Activated CD8-positive, alpha-beta memory T cell treated with anti-CD3 and anti-CD28 coated beads, Interleukin-2, amount 50 U/mL, for 4 hours (primary cell): ENCODE measurements around the gene NLRP10.
A peak's percentile ranks its signal among the peaks of the same experiment; 100 is the strongest.
"Not testable (repeated sequence)": the region's sequence is repeated elsewhere in the genome, so short reads cannot be mapped to it uniquely, and the experiment has no call there.

Experiments
- DNase-seq: peaks from one replicate; pipeline ENCODE4 v3.0.0-alpha.2; 2020

The NLRP10 gene

GRCh38 chr11:7965386-7965785 lies at the start of gene NLRP10:
TSS of gene NLRP10 (minus strand) at chr11:7965447. CDS start at chr11:7963495, 1,952 bp downstream.
- DNase-seq: no peak

- DNase-seq: no peak
Measured at GRCh38 chr11:8013833-8014232, 48.6 kb upstream of the NLRP10 start.

- DNase-seq: no peak
Measured at GRCh38 chr11:8011981-8012444, 46.8 kb upstream of the NLRP10 start.

GRCh38 chr11:8011371-8011770 lies 46.1 kb upstream of the NLRP10 start:
- no peak for DNase-seq

- DNase-seq: no peak
Measured at GRCh38 chr11:8009856-8010255, 44.6 kb upstream of the NLRP10 start.

- no peak for DNase-seq
Measured at GRCh38 chr11:8008212-8008611, 43.0 kb upstream of the NLRP10 start.

GRCh38 chr11:8006349-8006977 lies 41.2 kb upstream of the NLRP10 start:
- DNase-seq: peak; percentile 37

GRCh38 chr11:8005556-8005955 lies 40.3 kb upstream of the NLRP10 start:
- no peak for DNase-seq

GRCh38 chr11:8004008-8004407 lies 38.8 kb upstream of the NLRP10 start:
- no peak for DNase-seq

GRCh38 chr11:8003187-8003586 lies 37.9 kb upstream of the NLRP10 start:
- DNase-seq: no peak

GRCh38 chr11:8002676-8003075 lies 37.4 kb upstream of the NLRP10 start:
- DNase-seq: no peak

GRCh38 chr11:8000390-8000789 lies 35.1 kb upstream of the NLRP10 start:
- DNase-seq: no peak

- DNase-seq: no peak
Measured at GRCh38 chr11:7999795-8000194, 34.5 kb upstream of the NLRP10 start.

GRCh38 chr11:7994581-7995278 lies 29.5 kb upstream of the NLRP10 start:
- no peak for DNase-seq

- not testable (repeated sequence) for DNase-seq
Measured at GRCh38 chr11:7987560-7987883, 22.3 kb upstream of the NLRP10 start.

- peak; percentile 82 for DNase-seq
Measured at GRCh38 chr11:7986768-7987559, 21.7 kb upstream of the NLRP10 start, which contains the start of gene EIF3F. TSS of gene EIF3F (plus strand) at chr11:7987337. CDS start at chr11:7987353, 16 bp downstream.

- no peak for DNase-seq
Measured at GRCh38 chr11:7983832-7984590, 18.8 kb upstream of the NLRP10 start.

- no peak for DNase-seq
Measured at GRCh38 chr11:7982582-7983119, 17.4 kb upstream of the NLRP10 start.

- no peak for DNase-seq
Measured at GRCh38 chr11:7981619-7982157, 16.4 kb upstream of the NLRP10 start.

- DNase-seq: no peak
Measured at GRCh38 chr11:7977232-7977917, 12.1 kb upstream of the NLRP10 start.

GRCh38 chr11:7974668-7975067 lies 9.4 kb upstream of the NLRP10 start:
- DNase-seq: no peak

- no peak for DNase-seq
Measured at GRCh38 chr11:7973011-7973410, 7.8 kb upstream of the NLRP10 start.
